ENCODE measurements around the gene PDE4D.

The PDE4D gene

GRCh38 chr5:59296317-59297264, 596.9 kb downstream of the PDE4D start:
- Histone ChIP-seq H3K27ac (peak overlapping the region in 1 of 2 donors; percentile 1), H3K4me3 (peak overlapping the region; percentile 59)
- no peak for DNase-seq (ENCODE audit: low spot score)
- no peak for TF ChIP-seq CTCF (IDR thresholded peaks at IDR 0.05)

GRCh38 chr5:59293700-59294099, 599.8 kb downstream of the PDE4D start:
- no peak for TF ChIP-seq CTCF (IDR thresholded peaks at IDR 0.05)
- DNase-seq (ENCODE audit: low spot score) = no peak
- H3K27ac ChIP-seq = no peak overlapping the region
- H3K4me3 ChIP-seq = no peak overlapping the region

GRCh38 chr5:59291941-59292340, 601.6 kb downstream of the PDE4D start:
- no peak overlapping the region for H3K4me3 ChIP-seq
- no peak overlapping the region for H3K27ac ChIP-seq
- no peak for TF ChIP-seq CTCF (IDR thresholded peaks at IDR 0.05)
- DNase-seq (ENCODE audit: low spot score) = no peak

GRCh38 chr5:59287884-59288283, 605.6 kb downstream of the PDE4D start:
- TF ChIP-seq CTCF (IDR thresholded peaks at IDR 0.05) = no peak
- no peak overlapping the region for H3K27ac ChIP-seq
- no peak overlapping the region for H3K4me3 ChIP-seq
- no peak for DNase-seq (ENCODE audit: low spot score)

GRCh38 chr5:59287361-59287760, 606.2 kb downstream of the PDE4D start:
- DNase-seq (ENCODE audit: low spot score) = no peak
- no peak for TF ChIP-seq CTCF (IDR thresholded peaks at IDR 0.05)
- Histone ChIP-seq H3K4me3 (no peak overlapping the region), H3K27ac (peak overlapping the region in 1 of 2 donors; percentile 5)

- TF ChIP-seq CTCF (IDR thresholded peaks at IDR 0.05) = no peak
- no peak overlapping the region for H3K4me3 ChIP-seq
- DNase-seq (ENCODE audit: low spot score) = no peak
- peak overlapping the region in 1 of 2 donors; percentile 42 for H3K27ac ChIP-seq
These were observed 607.0 kb downstream of the PDE4D start for GRCh38 chr5:59286510-59286909.
